ENCODE data around the gene UBXN7.
"Not testable (repeated sequence)": the region's sequence is repeated elsewhere in the genome, so short reads cannot be mapped to it uniquely, and the experiment has no call there.

The UBXN7 gene

GRCh38 chr3:196458063-196458462 is 25.8 kb upstream of the UBXN7 start:
- in situ Hi-C loops (cut with MboI; ENCODE audit: low sequenced_read_pairs, unreplicated experiment), result no loop called here

GRCh38 chr3:196457470-196457869 is 25.2 kb upstream of the UBXN7 start:
- in situ Hi-C loops (cut with MboI; ENCODE audit: low sequenced_read_pairs, unreplicated experiment), result not testable (repeated sequence)
- peak; percentile 43 for DNase-seq (ENCODE audit: low spot score)

More at GRCh38 chr3:196458063-196458462, 25.8 kb upstream of the UBXN7 start:
- TF ChIP-seq CTCF (IDR thresholded peaks at IDR 0.05; ENCODE audit: borderline replicate concordance, control extremely low read depth, extremely low read depth, insufficient read depth, missing control alignments), result no peak
- DNase-seq (ENCODE audit: low spot score), result no peak

- in situ Hi-C loops (cut with MboI; ENCODE audit: low sequenced_read_pairs, unreplicated experiment), result no loop called here
- TF ChIP-seq CTCF (IDR thresholded peaks at IDR 0.05; ENCODE audit: borderline replicate concordance, control extremely low read depth, extremely low read depth, insufficient read depth, missing control alignments), result no peak
- DNase-seq (ENCODE audit: low spot score), result no peak
These were observed 22.7 kb upstream of the UBXN7 start for GRCh38 chr3:196454935-196455334.

GRCh38 chr3:196445391-196445790 is 13.2 kb upstream of the UBXN7 start:
- peak; percentile 52 for DNase-seq (ENCODE audit: low spot score)
- in situ Hi-C loops (cut with MboI; ENCODE audit: low sequenced_read_pairs, unreplicated experiment), result not testable (repeated sequence)

GRCh38 chr3:196444500-196444894 is 12.3 kb upstream of the UBXN7 start:
- in situ Hi-C loops (cut with MboI; ENCODE audit: low sequenced_read_pairs, unreplicated experiment), result no loop called here
- TF ChIP-seq CTCF (IDR thresholded peaks at IDR 0.05; ENCODE audit: borderline replicate concordance, control extremely low read depth, extremely low read depth, insufficient read depth, missing control alignments), result no peak
- DNase-seq (ENCODE audit: low spot score), result no peak

- DNase-seq (ENCODE audit: low spot score), result no peak
- in situ Hi-C loops (cut with MboI; ENCODE audit: low sequenced_read_pairs, unreplicated experiment), result no loop called here
- no peak for TF ChIP-seq CTCF (IDR thresholded peaks at IDR 0.05; ENCODE audit: borderline replicate concordance, control extremely low read depth, extremely low read depth, insufficient read depth, missing control alignments)
These were observed 8.5 kb upstream of the UBXN7 start for GRCh38 chr3:196440696-196441095.

- in situ Hi-C loops (cut with MboI; ENCODE audit: low sequenced_read_pairs, unreplicated experiment), result no loop called here
- DNase-seq (ENCODE audit: low spot score), result no peak
- no peak for TF ChIP-seq CTCF (IDR thresholded peaks at IDR 0.05; ENCODE audit: borderline replicate concordance, control extremely low read depth, extremely low read depth, insufficient read depth, missing control alignments)
These were observed 7.9 kb upstream of the UBXN7 start for GRCh38 chr3:196440041-196440537.
